OCI-LY7 (cell line): ENCODE results near the gene VSNL1. TPM values are rescaled to one million over a fixed set of nuclear protein-coding genes. Genes with fewer than 3 reads are reported as not detected.

Source experiments
- BruUV-seq: library from RNA; stranded (reverse); fragments of 400-500 nt; replicated peaks from 2 replicates; lab custom pipeline; 2021; lab: Mats Ljungman, UMichigan
- CTCF ChIA-PET: fragments of 300-600 bp; sonication (Branson Sonifier 250); formaldehyde crosslinking; loops from one replicate; lab custom pipeline; 2022; ENCODE audit warnings: antibody characterized with exemption; ENCODE audit not compliant: unreplicated experiment; lab: Charles Lee
- POLR2A ChIA-PET: fragments of 300-600 bp; sonication (Branson Sonifier 250); formaldehyde crosslinking; loops from one replicate; lab custom pipeline; 2022; ENCODE audit warnings: antibody characterized with exemption; lab: Charles Lee
- DNase-seq: peaks from one replicate; pipeline ENCODE4 v3.0.0-alpha.2; 2015; ENCODE audit warnings: low spot score
- H2AFZ ChIP-seq: fragments of 200-600 bp; sonication (generic), shearing (Covaris generic); 2 replicates; pipeline ENCODE4 v1.6.1; 2014; ENCODE audit warnings: mild to moderate bottlenecking, antibody characterized with exemption, low read length, moderate library complexity
- H3K27ac ChIP-seq: fragments of 200-600 bp; sonication (generic); 2 replicates; pipeline ENCODE4 v1.5.1; 2014; ENCODE audit warnings: mixed run types, low read depth, mild to moderate bottlenecking, moderate library complexity, low read length, inconsistent platforms; ENCODE audit not compliant: poor library complexity, severe bottlenecking
- H3K36me3 ChIP-seq: fragments of 200-600 bp; sonication (generic); 2 replicates; pipeline ENCODE4 v1.6.1; 2014; ENCODE audit warnings: mild to moderate bottlenecking, antibody characterized with exemption, low read length, moderate library complexity, mixed read lengths; ENCODE audit not compliant: insufficient read depth
- H3K4me1 ChIP-seq: fragments of 200-600 bp; sonication (generic); 2 replicates; pipeline ENCODE4 v1.5.1; 2014; ENCODE audit warnings: mild to moderate bottlenecking, low read length; ENCODE audit not compliant: insufficient read depth, poor library complexity, severe bottlenecking
- H3K4me2 ChIP-seq: fragments of 200-600 bp; sonication (generic); 2 replicates; pipeline ENCODE4 v1.6.1; 2014; ENCODE audit warnings: mild to moderate bottlenecking, low read length
- H3K4me3 ChIP-seq: fragments of 200-600 bp; sonication (generic); 2 replicates; pipeline ENCODE4 v1.5.1; 2014; ENCODE audit warnings: mild to moderate bottlenecking, low read depth, low read length; ENCODE audit not compliant: poor library complexity, severe bottlenecking
- H3K79me2 ChIP-seq: fragments of 200-600 bp; sonication (generic); 2 replicates; pipeline ENCODE4 v1.6.1; 2016; ENCODE audit warnings: low read depth, mild to moderate bottlenecking, low read length, moderate library complexity, mixed read lengths; ENCODE audit not compliant: insufficient read depth
- H3K9me2 ChIP-seq: fragments of 200-600 bp; sonication (generic); 2 replicates; pipeline ENCODE4 v1.6.1; 2016; ENCODE audit warnings: mild to moderate bottlenecking, low read length, mixed read lengths; ENCODE audit not compliant: insufficient read depth
- H3K9me3 ChIP-seq: fragments of 200-600 bp; sonication (generic); 2 replicates; pipeline ENCODE4 v1.6.1; 2014; ENCODE audit warnings: mild to moderate bottlenecking, mixed run types, low read length, mixed read lengths
- H4K20me1 ChIP-seq: fragments of 200-600 bp; sonication (generic); 2 replicates; pipeline ENCODE4 v1.6.1; 2014; ENCODE audit warnings: mild to moderate bottlenecking, antibody characterized with exemption, low read length, moderate library complexity, mixed read lengths; ENCODE audit not compliant: insufficient read depth
- EZH2phosphoT487 ChIP-seq: fragments of 200-600 bp; sonication (generic); IDR thresholded peaks from 2 replicates; pipeline ENCODE4 v1.6.1; 2018; ENCODE audit warnings: low read depth, borderline replicate concordance, mild to moderate bottlenecking, mixed run types, antibody characterized with exemption, low read length, moderate library complexity, mixed read lengths
- intact Hi-C: fragments of 100-400 bp; cut with micrococcal nuclease; formaldehyde crosslinking; loops from one replicate; pipeline ENCODE4 v1.10.0; 2022; ENCODE audit not compliant: unreplicated experiment
- total RNA-seq, 2 experiments: library from RNA; depleted of rRNA in 1 of 2; stranded (reverse); fragments of >200 nt in 1 of 2; shearing (Covaris generic) in 1 of 2; gene quantifications; 2 replicates each; pipeline ENCODE4 v1.2.3, GENCODE V29; 2014 to 2022
- TF ChIP-seq, protein P1 (sequence below): fragments of 200-600 bp; sonication (generic); conservative IDR thresholded peaks from 2 replicates; pipeline ENCODE4 v1.5.1; 2014; ENCODE audit warnings: mild to moderate bottlenecking, antibody characterized with exemption, low read length, moderate library complexity, mixed read lengths

VSNL1 gene
- total RNA-seq, 2 experiments from 2014 or later: not detected

- no TSS peak for BruUV-seq
- ChIA-PET POLR2A (interaction anchor here (1.0 kb wide), 1 partner anchor 90 kb away, joined by 3 read pairs; no protein-coding TSS in a partner anchor), CTCF (interaction anchor here (0.6 kb wide), 1 partner anchor 8 kb away, joined by 3 read pairs; no protein-coding TSS in a partner anchor)
- intact Hi-C loops: no loop called here
- no peaks in the 10 kb centered on the region for H4K20me1 ChIP-seq
- no peak overlapping the region for H3K4me2 ChIP-seq
- H3K9me3 ChIP-seq: no peaks in the 10 kb centered on the region
- H3K27ac ChIP-seq: no peak overlapping the region
- no peak overlapping the region for H3K4me3 ChIP-seq
- no peaks in the 10 kb centered on the region for H3K36me3 ChIP-seq
- TF ChIP-seq EZH2phosphoT487: no peak
- no peaks in the 10 kb centered on the region for H3K79me2 ChIP-seq
- H3K4me1 ChIP-seq: no peaks in the 10 kb centered on the region
- H2AFZ ChIP-seq: no peak overlapping the region
- H3K9me2 ChIP-seq: no peaks in the 10 kb centered on the region
- DNase-seq: no peak
These were observed 88.1 kb downstream of the VSNL1 start for GRCh38 chr2:17628349-17629261.

GRCh38 chr2:17630089-17630488 is 89.6 kb downstream of the VSNL1 start:
- Histone ChIP-seq H3K4me3 (no peak overlapping the region), H3K79me2 (no peaks in the 10 kb centered on the region), H3K9me3 (no peaks in the 10 kb centered on the region), H3K9me2 (no peaks in the 10 kb centered on the region), H4K20me1 (no peaks in the 10 kb centered on the region), H3K36me3 (no peaks in the 10 kb centered on the region), H2AFZ (no peak overlapping the region), H3K4me2 (no peak overlapping the region), H3K27ac (no peak overlapping the region), H3K4me1 (no peaks in the 10 kb centered on the region)
- intact Hi-C loops: no loop called here
- TF ChIP-seq, protein P1, sequence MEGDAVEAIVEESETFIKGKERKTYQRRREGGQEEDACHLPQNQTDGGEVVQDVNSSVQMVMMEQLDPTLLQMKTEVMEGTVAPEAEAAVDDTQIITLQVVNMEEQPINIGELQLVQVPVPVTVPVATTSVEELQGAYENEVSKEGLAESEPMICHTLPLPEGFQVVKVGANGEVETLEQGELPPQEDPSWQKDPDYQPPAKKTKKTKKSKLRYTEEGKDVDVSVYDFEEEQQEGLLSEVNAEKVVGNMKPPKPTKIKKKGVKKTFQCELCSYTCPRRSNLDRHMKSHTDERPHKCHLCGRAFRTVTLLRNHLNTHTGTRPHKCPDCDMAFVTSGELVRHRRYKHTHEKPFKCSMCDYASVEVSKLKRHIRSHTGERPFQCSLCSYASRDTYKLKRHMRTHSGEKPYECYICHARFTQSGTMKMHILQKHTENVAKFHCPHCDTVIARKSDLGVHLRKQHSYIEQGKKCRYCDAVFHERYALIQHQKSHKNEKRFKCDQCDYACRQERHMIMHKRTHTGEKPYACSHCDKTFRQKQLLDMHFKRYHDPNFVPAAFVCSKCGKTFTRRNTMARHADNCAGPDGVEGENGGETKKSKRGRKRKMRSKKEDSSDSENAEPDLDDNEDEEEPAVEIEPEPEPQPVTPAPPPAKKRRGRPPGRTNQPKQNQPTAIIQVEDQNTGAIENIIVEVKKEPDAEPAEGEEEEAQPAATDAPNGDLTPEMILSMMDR: no peak
- no peak for TF ChIP-seq EZH2phosphoT487
- no TSS peak for BruUV-seq
- no peak for DNase-seq
- CTCF ChIA-PET: interaction anchor here (0.6 kb wide), 1 partner anchor 438 kb away, joined by 3 read pairs; no protein-coding TSS in a partner anchor
- POLR2A ChIA-PET: interaction anchor here (0.6 kb wide), 2 partner anchors 125 to 620 kb away, joined by 3 read pairs; no protein-coding TSS in a partner anchor

GRCh38 chr2:17634997-17635396 is 94.5 kb downstream of the VSNL1 start:
- no peak overlapping the region for H2AFZ ChIP-seq
- POLR2A ChIA-PET: interaction anchor here (0.6 to 0.8 kb wide), 2 partner anchors 12 to 587 kb away, joined by 3 to 4 read pairs; no protein-coding TSS in a partner anchor
- CTCF ChIA-PET: interaction anchor here (1.2 kb wide), 1 partner anchor 11 kb away, joined by 3 read pairs; no protein-coding TSS in a partner anchor

More at GRCh38 chr2:17634997-17635396, 94.5 kb downstream of the VSNL1 start:
- no peak for DNase-seq
- Histone ChIP-seq H3K9me3 (no peaks in the 10 kb centered on the region), H4K20me1 (no peaks in the 10 kb centered on the region), H3K4me1 (no peaks in the 10 kb centered on the region), H3K27ac (no peak overlapping the region), H3K4me2 (no peak overlapping the region), H3K79me2 (no peaks in the 10 kb centered on the region), H3K36me3 (no peaks in the 10 kb centered on the region), H3K9me2 (no peaks in the 10 kb centered on the region), H3K4me3 (no peak overlapping the region)
- intact Hi-C loops: no loop called here
- BruUV-seq: no TSS peak
- TF ChIP-seq, protein P1: no peak
- no peak for TF ChIP-seq EZH2phosphoT487
